Neural cell (in vitro differentiated cells): Measurements from ENCODE around the gene COL5A1. TPM values are rescaled to one million over a fixed set of nuclear protein-coding genes. Genes with fewer than 3 reads are reported as not detected.

ENCODE experiments used
- H2AFZ ChIP-seq: fragments of 200-600, 300-800 bp; sonication (generic), shearing (Covaris generic); 2 replicates; pipeline ENCODE4 v1.6.0; 2014; ENCODE audit warnings: low read depth, mild to moderate bottlenecking, antibody characterized with exemption, low read length, moderate library complexity
- H3F3A ChIP-seq: fragments of 200-600 bp; shearing (Covaris generic); 2 replicates; pipeline ENCODE4 v1.6.1; 2016; ENCODE audit warnings: mild to moderate bottlenecking, moderate library complexity, mixed read lengths, antibody characterized with exemption, low read length; ENCODE audit not compliant: insufficient read depth, poor library complexity, severe bottlenecking
- H3K27ac ChIP-seq: fragments of 200-600, 300-800 bp; sonication (generic), shearing (Covaris generic); 2 replicates; pipeline ENCODE4 v1.5.1; 2014; ENCODE audit warnings: mild to moderate bottlenecking, low read length, moderate library complexity
- H3K27me3 ChIP-seq: fragments of 300-800, 200-600 bp; sonication (generic), shearing (Covaris generic); 2 replicates; pipeline ENCODE4 v1.6.0; 2014; ENCODE audit warnings: mild to moderate bottlenecking, low read depth, low read length, moderate library complexity; ENCODE audit not compliant: insufficient read depth
- H3K36me3 ChIP-seq: fragments of 300-800, 200-600 bp; sonication (generic), shearing (Covaris generic); 2 replicates; pipeline ENCODE4 v1.5.1; 2014; ENCODE audit warnings: mild to moderate bottlenecking, antibody characterized with exemption, low read length, moderate library complexity; ENCODE audit not compliant: insufficient read depth
- H3K4me2 ChIP-seq: fragments of 300-800, 200-600 bp; sonication (generic), shearing (Covaris generic); 2 replicates; pipeline ENCODE4 v1.6.0; 2014; ENCODE audit warnings: mild to moderate bottlenecking, low read length
- H3K4me3 ChIP-seq: fragments of 300-800, 200-600 bp; sonication (generic), shearing (Covaris generic); 2 replicates; pipeline ENCODE4 v1.5.1; 2014; ENCODE audit warnings: mild to moderate bottlenecking, low read length, moderate library complexity
- H3K79me2 ChIP-seq: fragments of 200-600 bp; shearing (Covaris generic); replicated peaks from 2 replicates; pipeline ENCODE4 v1.6.0; 2014; ENCODE audit warnings: mild to moderate bottlenecking, low read length, moderate library complexity; ENCODE audit not compliant: insufficient read depth
- H3K9ac ChIP-seq: fragments of 300-800, 200-600 bp; sonication (generic), shearing (Covaris generic); 2 replicates; pipeline ENCODE4 v1.6.1; 2016; ENCODE audit warnings: mild to moderate bottlenecking, low read length, mixed read lengths
- H3K9me2 ChIP-seq: fragments of 200-600 bp; shearing (Covaris generic); 2 replicates; pipeline ENCODE4 v1.6.1; 2016; ENCODE audit warnings: mild to moderate bottlenecking, low read length, mixed read lengths; ENCODE audit not compliant: insufficient read depth
- H3K9me3 ChIP-seq: fragments of 200-600, 300-800 bp; sonication (generic), shearing (Covaris generic); 2 replicates; pipeline ENCODE4 v1.6.1; 2016; ENCODE audit warnings: mild to moderate bottlenecking, mixed run types, low read length, moderate library complexity, mixed read lengths
- H4K20me1 ChIP-seq: fragments of 200-600 bp; shearing (Covaris generic); 2 replicates; pipeline ENCODE4 v1.6.1; 2016; ENCODE audit warnings: mild to moderate bottlenecking, mixed run types; ENCODE audit not compliant: insufficient read depth
- EZH2 ChIP-seq: fragments of 200-600, 300-800 bp; shearing (Covaris generic), sonication (generic); IDR thresholded peaks from 2 replicates; pipeline ENCODE4 v1.6.1; 2014; ENCODE audit warnings: antibody characterized with exemption, low read length, borderline replicate concordance, mild to moderate bottlenecking; ENCODE audit not compliant: insufficient read depth, poor library complexity, severe bottlenecking
- MXI1 ChIP-seq: fragments of 450-650 bp; conservative IDR thresholded peaks from 2 replicates; pipeline ENCODE4 v1.6.1; 2014; ENCODE audit warnings: antibody characterized with exemption, mild to moderate bottlenecking; ENCODE audit not compliant: poor library complexity, severe bottlenecking
- RAD21 ChIP-seq: fragments of 450-650 bp; conservative IDR thresholded peaks from 2 replicates; pipeline ENCODE4 v1.6.1; 2014; ENCODE audit warnings: antibody characterized with exemption, mild to moderate bottlenecking, moderate library complexity
- REST ChIP-seq: IDR thresholded peaks from 2 replicates; pipeline ENCODE4 v1.6.1; 2012; ENCODE audit warnings: borderline replicate concordance
- SMC3 ChIP-seq: fragments of 450-650 bp; conservative IDR thresholded peaks from 2 replicates; pipeline ENCODE4 v1.6.1; 2014; ENCODE audit warnings: antibody characterized with exemption, mild to moderate bottlenecking, moderate library complexity; ENCODE audit not compliant: poor library complexity
- TAF1 ChIP-seq: IDR thresholded peaks from 2 replicates; pipeline ENCODE4 v1.6.1; 2012; ENCODE audit warnings: low read depth
- polyA plus RNA-seq: library from polyadenylated mRNA; depleted of rRNA; stranded (reverse); fragments of >200 nt; gene quantifications from 2 replicates; pipeline ENCODE4 v1.2.3, GENCODE V29; 2014
- small RNA-seq, 3 experiments: library from RNA; depleted of rRNA; stranded (forward); fragments of <200 nt; gene quantifications; one replicate each; pipeline ENCODE3, GENCODE V24; 2012

The COL5A1 gene
- polyA plus RNA-seq, 1 donor from 2014 or later: not detected

GRCh38 chr9:134892820-134893420 lies 251.3 kb downstream of the COL5A1 start:
- no peak overlapping the region for H3K4me2 ChIP-seq
- H2AFZ ChIP-seq: no peak overlapping the region
- no peaks in the 10 kb centered on the region for H3K36me3 ChIP-seq
- no peaks in the 10 kb centered on the region for H3K9me2 ChIP-seq
- no peaks in the 10 kb centered on the region for H4K20me1 ChIP-seq
- no peak for TF ChIP-seq TAF1
- TF ChIP-seq MXI1: no peak
- no peak for TF ChIP-seq EZH2
- no peak for TF ChIP-seq RAD21
- no peak for TF ChIP-seq REST
- no peak for TF ChIP-seq SMC3
- H3K27ac ChIP-seq: no peak overlapping the region
- no peak overlapping the region for H3K9ac ChIP-seq
- H3K27me3 ChIP-seq: no peaks in the 10 kb centered on the region
- H3K4me3 ChIP-seq: no peak overlapping the region
- no peaks in the 10 kb centered on the region for H3K9me3 ChIP-seq
- H3K79me2 ChIP-seq: no peaks in the 10 kb centered on the region
- H3F3A ChIP-seq: no peaks in the 10 kb centered on the region

Small RNAs within 50 kb of the gene (small RNA-seq; reads per million reads assigned to genes)
- 0 reads per million in 3 experiments for gene AL603650.1
- 0 reads per million in 3 experiments for gene MIR3689A
- 0 reads per million in 3 experiments for gene MIR3689B
- 0 reads per million in 3 experiments for gene MIR3689C
- gene MIR3689D1: 0 reads per million in 3 experiments
- gene MIR3689D2: 0 reads per million in 3 experiments
- 0 reads per million in 3 experiments for gene MIR3689E
- 0 reads per million in 3 experiments for gene MIR3689F

Other genes starting within 250 kb of the COL5A1 start
- not detected in 2 replicates for gene FCN2, start 239.0 kb downstream of the COL5A1 start, polyA plus RNA-seq